ENCODE measurements around the gene IFNGR2.
"Not testable (repeated sequence)": the region's sequence is repeated elsewhere in the genome, so short reads cannot be mapped to it uniquely, and the experiment has no call there.

The IFNGR2 gene

DNA sequence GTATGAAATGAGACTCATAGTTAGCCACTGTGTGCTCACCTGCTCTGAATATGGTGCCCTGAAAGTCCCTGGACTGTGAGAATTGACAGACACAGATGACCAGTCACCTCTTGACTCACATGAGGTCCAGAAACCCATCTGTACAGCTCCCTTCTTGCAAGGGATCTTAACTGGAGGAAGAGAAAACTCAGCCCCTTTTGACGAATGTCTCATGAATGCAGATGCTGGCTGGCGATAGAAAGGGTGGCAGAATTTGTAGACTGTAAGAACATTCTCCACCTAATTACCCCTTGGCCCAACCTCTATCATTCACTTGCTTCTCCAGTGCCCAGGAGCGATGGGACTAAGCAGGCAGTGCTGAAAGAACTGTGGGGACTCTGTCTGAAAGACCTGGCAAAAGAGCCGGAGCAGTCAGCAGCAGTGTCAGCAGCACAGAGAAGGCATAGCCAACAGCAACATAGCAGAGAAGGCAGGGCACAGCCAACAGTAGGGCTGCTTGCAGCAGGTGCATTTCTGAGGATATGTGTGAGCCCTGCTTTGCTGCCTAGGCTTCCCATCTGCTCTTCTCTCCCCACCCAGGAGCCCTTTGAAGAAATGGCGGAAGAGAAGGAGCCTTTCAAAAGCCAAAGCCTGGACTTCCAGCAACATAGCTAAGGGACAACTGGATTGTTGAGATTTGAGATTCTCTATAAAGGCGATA lies 25.8 kb upstream of the IFNGR2 start:
- DNase-seq: no peak

DNA sequence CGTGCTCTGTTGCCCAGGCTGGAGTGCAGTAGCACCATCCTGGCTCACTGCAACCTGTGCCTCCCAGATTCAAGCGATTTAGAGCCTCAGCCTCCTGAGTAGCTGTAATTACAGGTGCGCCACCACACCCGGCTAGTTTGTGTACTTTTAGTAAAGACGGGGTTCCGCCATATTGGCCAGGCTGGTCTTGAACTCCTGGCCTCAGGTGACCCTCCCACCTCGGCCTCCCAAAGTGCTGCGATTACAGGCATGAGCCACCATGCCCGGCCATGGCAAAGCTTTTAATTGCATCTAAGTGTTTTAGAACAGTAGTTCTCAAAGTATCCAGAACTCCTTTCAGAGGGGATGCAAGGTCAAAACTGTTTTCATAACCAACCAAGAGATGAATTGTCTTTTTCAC lies 25.1 kb upstream of the IFNGR2 start:
- DNase-seq: no peak

DNA sequence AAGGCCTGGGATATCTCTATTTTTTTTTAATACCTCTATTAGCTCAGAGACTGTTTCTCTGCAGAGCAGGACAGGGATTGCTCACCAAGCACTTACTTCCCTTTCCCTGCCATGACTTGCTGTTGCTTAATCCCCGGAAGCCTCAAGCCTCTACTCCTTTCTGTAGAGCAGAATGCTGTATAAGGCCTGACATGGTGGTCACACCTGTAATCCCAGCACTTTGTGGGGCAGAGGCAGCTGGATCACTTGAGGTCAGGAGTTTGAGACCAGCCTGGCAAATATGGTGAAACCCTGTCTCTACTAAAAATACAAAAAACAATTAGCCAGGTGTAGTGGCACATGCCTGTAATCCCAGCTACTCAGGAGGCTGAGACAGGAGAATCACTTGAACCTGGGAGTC lies 23.3 kb upstream of the IFNGR2 start:
- not testable (repeated sequence) for DNase-seq

DNA sequence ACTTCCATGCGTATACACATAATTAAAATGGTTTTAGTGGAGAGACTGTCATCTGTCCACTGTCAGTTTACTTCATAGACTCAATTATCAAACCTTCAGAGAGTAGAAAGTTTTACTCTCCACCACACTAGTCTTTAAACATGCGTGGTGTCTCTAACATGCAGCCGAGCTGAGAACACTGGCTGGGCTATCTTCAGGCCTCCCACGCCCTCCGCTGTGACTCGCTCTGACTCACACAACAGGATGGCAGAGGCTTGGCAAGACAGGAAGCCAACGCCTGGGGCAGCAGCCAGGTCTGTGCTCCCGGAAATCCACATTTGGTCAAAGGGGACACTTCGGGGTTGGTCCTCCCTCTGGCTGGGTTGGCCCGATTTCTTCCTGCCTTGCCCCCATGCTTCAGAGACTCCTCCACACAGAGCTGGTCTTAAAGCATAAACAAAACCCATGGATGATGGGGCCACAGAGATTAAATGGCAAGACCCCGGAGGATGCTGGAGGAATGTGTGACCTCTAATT lies 22.7 kb upstream of the IFNGR2 start:
- DNase-seq: no peak

DNA sequence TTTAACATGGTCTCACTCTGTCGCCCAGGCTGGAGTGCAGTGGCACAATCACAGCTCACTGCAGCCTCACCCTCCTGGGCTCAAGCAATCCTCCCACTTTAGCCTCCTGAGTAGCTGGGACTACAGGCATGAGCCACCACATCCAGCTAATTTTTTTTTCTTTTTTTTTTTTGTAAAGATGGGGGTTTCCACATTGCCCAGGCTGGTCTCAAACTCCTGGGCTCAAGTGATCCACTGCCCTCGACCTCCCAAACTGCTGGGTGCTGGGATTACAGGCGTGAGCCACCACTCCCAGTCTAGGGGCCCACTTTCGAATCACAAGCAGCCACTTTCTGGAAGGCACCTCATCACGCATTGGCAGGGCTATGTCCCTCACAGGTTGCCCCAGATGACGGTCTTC lies 21.8 kb upstream of the IFNGR2 start:
- DNase-seq: not testable (repeated sequence)

DNA sequence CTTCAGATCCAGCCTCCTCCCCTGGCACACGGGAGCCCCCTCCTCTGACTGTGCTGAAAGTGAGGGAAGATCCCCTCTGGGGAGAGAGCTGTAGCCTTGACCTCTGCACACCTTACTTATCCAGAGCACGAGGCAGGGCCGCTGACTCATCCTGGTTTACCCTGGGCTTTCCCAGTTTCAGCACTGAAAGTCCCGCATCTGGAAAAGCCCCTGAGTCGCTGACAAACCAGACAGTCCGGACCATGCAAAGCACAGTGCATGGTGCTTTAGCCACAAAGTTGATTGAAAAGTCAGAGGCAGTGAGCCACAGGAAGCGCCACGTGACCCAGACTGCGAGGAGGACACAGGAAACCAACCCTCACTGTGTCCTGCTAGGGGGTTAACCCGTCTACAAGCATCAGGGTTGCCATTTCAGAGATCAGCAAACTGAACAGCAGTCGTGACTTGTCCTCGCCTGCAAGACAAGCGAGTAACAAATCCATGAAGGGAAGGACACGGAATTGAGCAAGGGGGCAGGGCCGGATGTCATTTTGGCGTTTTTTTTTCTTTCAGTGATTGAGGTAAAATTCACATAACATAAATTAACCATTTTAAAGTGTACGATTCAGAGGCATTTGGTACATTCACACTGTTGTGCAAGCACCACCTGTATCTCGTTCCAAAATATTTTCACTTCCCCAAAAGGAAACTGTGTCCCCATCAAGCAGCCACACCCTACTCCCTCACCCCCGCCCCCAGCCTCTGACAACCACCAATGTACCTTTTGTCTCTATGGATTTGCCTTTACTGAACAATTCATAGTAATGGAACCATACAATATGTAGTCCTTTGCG lies 19.9 kb upstream of the IFNGR2 start:
- DNase-seq: no peak

DNA sequence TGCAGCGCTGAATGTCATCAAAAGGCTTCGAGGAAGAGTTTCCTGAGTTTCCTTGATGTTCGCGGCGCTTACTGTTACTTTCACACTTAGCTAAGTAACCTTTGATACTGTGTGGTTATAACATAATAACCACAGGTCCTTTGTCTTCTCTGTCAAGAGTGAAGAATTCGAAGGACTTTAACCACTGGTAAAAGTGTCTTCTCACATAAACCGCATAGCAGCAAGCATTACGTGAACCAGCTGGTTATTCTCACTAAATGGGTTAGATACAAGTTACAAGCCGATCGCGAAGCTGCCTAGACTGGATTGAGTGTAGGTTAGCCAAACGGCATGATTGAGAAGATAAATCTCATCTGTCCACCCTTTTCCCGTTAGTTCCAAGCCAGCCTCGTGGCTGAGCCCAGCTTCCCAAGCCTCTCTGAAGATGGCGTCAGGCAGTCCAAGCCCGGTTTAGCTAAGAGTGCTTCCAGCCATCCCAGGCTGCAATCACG lies 18.3 kb upstream of the IFNGR2 start:
- no peak for DNase-seq

DNA sequence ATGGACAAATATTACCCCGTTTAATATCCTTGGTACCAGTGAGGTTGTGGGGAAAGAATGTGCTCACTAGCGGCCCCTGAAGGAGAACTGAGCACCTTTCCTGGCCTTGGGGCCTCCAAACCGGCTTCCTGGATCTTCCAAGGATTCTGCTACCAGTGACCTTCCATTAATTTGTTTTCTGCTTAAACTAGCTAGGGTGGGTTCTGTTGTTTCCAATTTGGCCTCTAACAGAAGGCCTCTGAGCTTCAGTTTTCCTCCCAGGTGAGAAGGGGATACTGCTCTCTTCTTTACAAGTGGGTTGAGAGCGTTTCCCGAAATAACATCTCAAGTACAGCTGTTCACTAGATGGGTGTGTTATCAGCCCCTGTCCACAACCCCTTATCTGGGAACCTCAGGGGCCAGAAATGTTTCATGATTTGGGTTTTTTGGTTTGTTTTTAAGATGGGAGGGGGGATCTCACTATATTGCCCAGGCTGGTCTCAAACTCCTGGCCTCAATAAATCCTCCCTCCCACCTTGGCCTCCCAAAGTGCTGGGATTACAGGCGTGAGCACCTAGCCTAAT lies 16.9 kb upstream of the IFNGR2 start:
- no peak for DNase-seq

DNA sequence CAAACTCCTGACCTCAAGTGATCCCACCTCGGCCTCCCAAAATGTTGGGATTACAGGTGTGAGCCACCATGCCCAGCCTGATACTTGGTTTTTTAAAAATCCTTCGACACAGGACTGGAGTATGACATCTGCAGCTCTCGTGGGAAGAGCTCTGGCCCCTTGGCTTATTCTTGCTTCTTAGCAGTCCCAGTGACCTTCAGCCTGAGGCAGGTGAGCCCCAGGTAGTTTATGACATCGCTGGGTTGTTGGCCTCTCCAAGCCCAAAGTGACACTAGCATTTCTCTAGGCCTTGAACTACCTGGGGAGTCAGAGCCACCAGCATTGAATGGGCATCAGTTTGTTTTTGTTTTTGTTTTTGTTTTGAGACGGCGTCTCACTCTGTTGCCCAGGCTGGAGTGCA lies 15.9 kb upstream of the IFNGR2 start:
- DNase-seq: no peak

DNA sequence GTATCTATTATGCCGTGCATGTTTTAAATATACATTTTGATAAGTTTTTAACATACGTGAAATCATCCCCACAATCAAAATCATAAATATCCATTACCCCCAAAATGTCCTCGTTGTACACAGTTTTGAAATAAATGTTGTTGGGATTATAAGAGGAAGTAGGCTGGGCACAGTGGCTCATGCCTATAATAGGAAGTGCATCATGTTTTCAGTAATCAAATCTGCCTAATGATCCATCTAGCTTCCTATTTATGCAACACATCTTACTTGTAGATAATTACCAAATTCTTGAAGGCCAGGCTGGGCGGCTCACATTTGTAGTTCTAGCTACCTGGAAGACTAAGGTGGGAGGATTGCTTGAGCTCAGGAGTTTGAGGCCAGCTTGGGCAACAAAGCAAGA lies 15.0 kb upstream of the IFNGR2 start:
- no peak for DNase-seq

DNA sequence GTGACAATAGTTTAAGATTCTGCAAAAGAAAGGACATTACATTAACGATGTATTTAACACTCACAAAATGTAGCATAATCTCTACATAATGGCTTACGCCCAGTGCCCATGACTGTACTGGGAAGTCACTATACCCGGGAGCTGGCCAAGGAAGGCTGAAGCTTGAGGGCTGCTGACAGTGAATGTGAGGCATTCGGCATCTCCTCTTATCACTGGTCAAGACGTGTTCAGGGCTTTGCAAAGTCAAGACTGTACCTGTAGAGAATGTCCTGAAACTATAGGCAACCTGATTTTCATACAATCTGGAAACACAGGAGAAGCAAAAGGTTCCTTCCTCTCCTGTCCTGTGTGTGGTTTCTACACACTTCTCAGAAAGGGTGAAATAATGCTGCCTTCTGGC lies 12.7 kb upstream of the IFNGR2 start:
- DNase-seq: no peak

DNA sequence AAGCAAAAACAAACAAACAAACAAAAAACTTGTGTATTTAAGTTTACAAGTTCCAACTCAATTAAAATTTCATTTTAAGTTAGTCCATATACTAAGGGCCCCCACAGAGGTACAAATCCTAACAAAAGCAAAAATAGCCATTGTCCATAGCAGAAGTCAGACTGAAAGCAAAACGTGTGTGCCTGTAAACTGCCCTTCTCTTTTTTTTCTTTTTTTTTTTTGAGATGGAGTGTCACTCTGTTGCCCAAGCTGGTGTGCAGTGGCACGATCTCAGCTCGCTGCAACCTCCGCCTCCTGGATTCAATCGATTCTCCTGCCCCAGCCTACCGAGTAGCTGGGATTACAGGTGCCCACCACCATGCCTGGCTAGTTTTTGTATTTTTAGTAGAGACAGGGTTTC lies 11.6 kb upstream of the IFNGR2 start:
- no peak for DNase-seq

DNA sequence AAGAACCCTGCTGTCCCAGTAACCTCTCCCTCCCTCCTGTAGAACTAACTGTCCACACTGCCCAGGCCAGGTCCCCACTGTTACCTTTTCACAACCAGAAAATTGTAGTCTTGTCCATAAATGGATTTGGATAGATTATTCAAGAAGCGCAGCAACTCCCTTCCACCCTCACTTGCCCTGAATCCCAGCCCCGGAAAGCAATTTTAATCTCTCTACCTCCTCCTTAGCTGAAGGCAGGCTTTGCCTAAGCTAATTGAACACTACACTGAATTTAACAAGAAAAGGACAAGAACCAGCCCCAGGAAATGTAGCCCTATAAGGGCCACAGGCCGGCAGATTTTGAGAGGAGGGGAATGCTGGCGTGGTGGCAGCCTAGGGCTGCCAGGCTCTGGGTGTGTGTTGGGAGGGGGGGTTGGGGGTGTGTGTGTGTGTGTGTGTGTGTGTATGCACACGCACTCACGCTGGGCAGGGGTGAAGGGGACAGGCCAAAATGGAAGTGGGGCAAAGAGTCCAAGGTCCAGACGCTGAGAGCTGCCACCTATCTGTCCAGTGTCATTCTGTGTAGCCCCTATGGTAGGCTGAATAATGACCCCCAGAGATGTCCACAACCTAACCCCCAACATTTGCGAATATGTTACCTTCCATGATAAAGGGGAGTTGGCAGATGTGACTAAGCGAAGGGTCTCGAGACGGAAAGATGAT lies 10.8 kb upstream of the IFNGR2 start:
- DNase-seq: no peak

DNA sequence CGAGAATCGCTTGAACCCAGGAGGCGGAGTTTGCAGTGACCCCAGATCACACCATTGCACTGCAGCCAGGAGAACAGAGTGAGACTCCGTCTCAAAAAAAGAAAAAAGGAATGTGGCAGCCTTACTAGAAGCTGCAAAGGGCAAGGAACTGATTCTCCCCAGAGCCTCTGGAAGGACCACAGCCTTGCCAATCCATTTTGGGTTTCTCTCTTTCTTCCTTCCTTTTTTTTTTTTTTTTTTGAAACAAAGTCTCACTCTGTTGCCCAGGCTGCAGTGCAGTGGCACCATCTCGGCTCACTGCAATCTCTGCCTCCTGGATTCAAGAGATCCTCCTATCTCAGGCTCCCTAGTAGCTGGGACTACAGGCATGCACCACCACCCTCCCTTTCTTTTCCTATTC lies 9.9 kb upstream of the IFNGR2 start:
- DNase-seq: no peak

DNA sequence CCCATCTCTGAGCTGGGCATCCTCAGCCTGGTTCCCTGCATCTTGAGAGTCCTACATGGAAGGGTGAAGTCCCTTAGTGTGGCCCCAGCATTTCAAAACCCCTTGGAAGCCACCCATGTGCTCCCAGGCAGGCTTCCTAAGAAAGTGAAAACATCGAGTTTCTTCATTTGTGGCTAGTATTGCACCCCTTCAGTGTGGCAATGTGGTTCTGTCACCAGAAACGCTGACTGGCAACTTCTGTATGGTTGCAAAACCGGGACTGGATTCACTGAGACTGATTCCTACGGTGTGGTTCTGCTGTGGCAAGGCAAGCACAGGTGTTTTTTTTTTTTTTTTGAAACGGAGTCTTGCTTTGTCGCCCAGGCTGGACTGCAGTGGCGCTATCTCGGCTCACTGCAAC lies 9.0 kb upstream of the IFNGR2 start:
- DNase-seq: no peak

DNA sequence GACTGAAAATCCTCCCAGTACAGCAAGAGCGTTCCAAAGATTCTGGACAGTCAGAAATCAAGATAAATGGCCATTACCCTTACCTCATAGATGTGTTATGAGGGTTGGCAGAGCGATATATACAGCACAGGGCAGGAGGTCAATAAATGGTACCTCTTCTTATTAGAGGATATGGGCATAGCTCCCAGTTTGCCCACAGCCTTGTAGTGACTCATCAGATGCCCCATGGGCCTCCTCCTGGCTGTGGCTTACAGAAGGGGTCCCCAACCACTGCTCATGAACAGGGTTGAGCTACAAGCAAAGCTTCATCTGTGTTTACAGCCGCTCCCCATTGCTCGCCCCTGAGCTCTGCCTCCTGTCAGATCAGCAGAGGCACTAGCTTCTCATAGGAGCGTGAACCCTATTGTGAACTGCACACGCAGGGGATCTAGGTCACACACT lies 7.3 kb upstream of the IFNGR2 start:
- DNase-seq: no peak

DNA sequence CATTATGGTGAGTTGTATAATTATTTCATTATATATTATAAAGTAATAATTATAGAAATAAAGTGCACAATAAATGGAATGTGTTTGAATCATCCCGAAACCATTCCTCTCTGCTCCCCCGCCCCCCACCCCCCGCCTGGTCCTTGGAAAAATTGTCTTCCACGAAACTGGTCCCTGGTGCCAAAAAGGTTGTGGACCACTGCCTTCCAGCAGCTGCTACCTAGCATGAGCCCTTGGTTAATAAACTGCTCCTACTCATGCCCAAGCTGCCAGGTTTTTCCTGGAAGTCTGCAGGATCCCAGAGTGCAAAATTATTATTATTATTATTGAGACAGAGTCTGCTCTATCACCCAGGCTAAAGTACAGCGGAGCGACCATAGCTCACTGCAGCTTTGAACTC lies 6.8 kb upstream of the IFNGR2 start:
- DNase-seq: no peak

DNA sequence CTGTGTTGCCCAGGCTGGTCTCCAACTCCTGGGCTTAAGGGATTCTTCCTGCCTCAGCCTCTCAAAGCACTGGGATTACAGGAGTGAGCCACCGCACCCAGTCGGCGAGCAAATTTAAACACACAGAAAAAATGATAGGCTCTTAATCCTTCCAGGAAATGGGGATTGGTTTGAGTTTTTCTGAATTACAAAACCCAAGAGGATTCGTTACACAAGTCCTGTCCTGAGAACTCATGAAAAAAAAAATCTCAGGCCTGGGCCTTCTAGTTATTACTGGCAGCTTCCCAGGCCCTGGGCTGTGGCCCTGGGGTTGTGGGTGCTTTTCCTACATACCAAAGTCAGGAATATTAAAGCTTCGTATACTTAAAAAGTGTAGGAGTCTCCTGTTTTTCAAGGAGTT lies 6.3 kb upstream of the IFNGR2 start:
- DNase-seq: no peak

DNA sequence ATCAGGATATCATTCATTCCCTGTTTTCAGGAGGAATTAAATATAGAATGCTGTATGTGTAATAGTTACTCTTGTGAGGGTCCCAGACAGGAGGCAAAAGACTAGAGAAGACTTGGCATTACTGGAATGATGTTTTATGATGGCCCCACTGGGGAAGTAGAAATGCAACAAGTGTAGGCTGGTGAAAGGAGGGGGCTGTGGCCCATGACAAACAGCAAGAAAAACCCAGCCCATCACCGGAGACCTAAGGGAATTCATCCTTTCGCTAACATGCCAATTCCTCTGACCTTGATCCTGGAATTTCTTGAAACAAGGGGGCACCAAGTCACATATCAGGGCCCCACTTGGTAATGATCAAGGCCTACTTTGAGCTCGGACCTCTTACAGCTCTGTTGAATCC lies 5.5 kb upstream of the IFNGR2 start:
- no peak for DNase-seq

DNA sequence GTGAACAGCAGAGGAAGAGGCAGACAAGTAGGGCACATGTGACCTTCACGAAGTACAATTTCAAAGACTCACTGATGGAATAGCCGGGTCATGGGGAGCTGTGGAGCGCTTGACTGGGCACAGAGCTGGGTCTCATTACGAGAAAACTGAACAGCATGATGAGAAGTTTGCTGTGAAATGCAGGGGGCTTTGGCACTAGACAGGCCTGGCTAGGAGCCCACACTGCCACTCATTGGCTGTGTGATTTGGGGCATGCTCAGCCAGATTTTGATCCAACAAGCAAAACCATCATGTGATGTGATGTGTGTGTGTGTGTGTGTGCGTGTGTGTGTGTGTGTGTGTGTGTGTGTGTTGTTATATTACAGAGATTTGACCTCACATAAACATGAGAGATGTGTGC lies 4.9 kb upstream of the IFNGR2 start:
- DNase-seq: no peak

DNA sequence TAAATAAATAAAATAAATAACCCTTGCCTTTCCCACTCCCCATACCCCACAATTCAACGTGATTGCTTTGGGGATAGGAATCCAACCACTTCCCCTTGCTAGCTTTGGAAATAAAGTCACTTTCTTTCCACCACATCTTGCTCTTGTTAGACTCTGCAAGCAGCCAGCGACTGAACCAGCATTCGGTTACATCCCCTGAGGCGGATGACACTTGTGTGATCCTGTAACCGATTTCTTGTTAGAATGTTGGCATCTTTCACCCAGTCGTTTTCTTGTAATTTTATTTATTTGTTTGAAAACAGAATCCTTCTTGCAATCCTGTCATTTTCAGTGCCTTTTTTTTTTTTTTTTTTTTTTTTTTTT lies 1.6 kb upstream of the IFNGR2 start:
- no peak for DNase-seq

DNA sequence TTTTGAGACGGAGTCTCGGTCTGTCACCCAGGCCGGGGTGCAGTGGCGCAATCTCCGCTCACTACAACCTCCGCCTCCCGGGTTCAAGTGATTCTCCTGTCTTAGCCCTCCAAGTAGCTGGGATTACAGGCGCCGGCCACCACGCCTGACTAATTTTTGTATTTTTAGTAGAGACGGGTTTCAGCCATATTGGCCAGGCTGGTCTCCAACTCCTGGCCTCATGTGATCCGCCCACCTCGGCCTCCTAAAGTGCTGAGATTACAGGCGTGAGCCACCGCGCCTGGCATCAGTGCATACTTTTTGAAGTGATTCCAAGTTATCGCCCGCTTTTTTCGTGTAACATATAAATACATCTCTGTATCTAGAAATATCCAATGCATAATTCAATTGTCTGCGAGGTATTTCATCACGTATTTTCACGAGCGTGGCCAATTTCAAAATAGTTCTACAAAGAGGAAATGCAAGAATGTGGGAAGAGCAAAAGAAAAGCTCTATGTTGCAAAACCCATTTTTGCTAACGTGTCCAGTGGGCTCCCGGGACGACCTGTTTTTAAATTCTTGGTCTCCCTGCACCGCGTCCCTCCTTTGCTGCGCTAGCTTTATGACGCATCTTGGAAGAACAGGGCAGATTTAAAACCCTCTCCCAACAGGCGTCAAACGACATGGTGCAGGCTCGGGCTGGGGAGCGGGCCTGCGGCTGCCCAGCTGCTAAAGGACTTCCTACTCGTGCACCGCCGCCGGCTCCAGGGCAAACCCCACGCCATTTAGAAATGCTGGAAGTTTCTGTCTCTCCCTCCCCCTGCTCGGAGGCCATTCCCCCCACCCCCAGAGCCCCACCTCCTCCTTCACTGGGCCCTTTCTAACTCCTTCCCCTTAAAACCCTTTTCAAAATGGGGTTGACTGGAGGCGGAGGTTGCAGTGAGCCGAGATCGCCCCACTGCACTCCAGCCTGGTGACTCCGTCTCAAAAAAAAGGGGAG lies 923 bp upstream of the IFNGR2 start:
- no peak for DNase-seq

Data from NCI-H510A (cell line).